ENCODE data around the gene NFKB1.

NFKB1 gene

GRCh38 chr4:102494603-102495002, 6.6 kb upstream of the NFKB1 start:
- no peak for DNase-seq (ENCODE audit: low read depth)

- no peak for DNase-seq (ENCODE audit: low read depth)
Observed at GRCh38 chr4:102497986-102498385, 3.2 kb upstream of the NFKB1 start.

- DNase-seq (ENCODE audit: low read depth) = no peak
Observed at GRCh38 chr4:102500352-102500695, 835 bp upstream of the NFKB1 start.

DNA sequence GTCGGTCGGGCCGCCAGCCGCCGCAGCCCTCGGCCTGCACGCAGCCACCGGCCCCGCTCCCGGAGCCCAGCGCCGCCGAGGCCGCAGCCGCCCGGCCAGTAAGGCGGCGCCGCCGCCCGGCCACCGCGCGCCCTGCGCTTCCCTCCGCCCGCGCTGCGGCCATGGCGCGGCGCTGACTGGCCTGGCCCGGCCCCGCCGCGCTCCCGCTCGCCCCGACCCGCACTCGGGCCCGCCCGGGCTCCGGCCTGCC, 213 bp downstream of the NFKB1 start:
- no peak for DNase-seq (ENCODE audit: low read depth)

GRCh38 chr4:102502543-102502818, 1.3 kb downstream of the NFKB1 start:
- no peak for DNase-seq (ENCODE audit: low read depth)

GRCh38 chr4:102503301-102503746, 2.2 kb downstream of the NFKB1 start:
- no peak for DNase-seq (ENCODE audit: low read depth)

DNA sequence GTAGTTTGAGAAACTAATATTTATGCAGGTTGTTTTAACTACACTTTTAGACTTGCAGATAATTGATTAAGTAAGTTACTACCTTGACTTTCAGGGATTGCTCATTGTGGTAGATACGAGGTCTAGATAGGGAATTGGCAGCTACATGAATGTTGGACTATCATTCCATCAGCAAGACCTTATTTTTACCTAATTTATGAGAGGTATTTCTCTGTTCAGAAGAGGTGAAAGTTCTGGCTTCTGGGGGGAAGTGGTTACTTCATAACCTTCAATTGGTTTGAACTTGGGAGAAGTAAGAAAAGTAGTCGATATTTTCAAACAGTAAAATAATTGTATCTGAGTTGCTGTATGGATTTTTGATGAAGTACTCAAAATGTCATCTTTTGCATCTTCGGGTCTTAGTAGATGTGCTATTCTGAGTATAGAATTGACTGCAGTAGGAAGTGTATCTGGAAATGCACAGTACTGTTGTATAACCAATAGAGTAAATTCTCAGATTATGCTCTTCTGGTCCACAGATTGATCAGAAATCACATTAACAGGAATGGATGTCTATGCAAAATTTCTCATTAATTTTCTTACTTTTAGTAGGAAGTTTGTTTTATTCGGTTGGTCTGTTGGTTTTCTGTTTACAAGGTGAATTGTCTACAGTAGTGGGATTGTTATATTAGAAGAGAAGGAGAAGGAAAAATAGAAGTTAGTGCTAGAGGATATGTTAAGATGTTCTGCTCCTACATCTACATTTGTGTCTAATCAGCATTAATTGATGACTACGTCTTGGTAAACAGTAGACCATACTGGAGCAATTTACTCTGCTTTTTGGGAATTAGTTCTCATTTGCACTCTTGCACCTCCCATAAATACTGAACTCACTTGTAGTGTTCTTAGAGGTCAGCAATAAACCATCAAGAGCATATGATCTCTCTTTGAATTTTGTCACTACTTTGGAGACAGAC, 3.0 kb downstream of the NFKB1 start:
- DNase-seq (ENCODE audit: low read depth) = no peak

GRCh38 chr4:102504941-102505340, 3.8 kb downstream of the NFKB1 start:
- DNase-seq (ENCODE audit: low read depth) = no peak

DNA sequence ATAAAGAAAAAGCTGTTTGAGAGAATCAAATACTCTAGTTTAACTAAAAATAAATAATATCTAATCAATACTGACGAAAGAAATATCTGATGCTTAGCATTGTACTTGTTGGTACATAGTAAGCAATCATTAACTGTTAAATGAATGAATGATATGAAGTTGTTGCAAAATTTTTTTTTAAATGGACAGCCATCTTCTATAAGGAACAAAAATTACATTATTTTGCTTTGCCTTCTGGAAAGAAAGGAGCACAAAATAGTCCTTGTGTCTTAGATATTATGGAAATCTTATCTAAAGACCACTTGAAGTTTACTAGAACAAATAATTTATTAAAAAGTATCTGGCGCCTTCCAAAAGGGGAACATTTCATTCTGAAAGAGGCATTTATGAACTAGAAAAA, 4.5 kb downstream of the NFKB1 start:
- DNase-seq (ENCODE audit: low read depth) = no peak

- DNase-seq (ENCODE audit: low read depth) = no peak
Observed at GRCh38 chr4:102506523-102506922, 5.4 kb downstream of the NFKB1 start.

GRCh38 chr4:102511830-102512605, 10.9 kb downstream of the NFKB1 start:
- no peak for DNase-seq (ENCODE audit: low read depth)

- DNase-seq (ENCODE audit: low read depth) = no peak
Observed at GRCh38 chr4:102514298-102514964, 13.3 kb downstream of the NFKB1 start.

- DNase-seq (ENCODE audit: low read depth) = no peak
Observed at GRCh38 chr4:102517753-102518152, 16.6 kb downstream of the NFKB1 start.

GRCh38 chr4:102518703-102519131, 17.6 kb downstream of the NFKB1 start:
- no peak for DNase-seq (ENCODE audit: low read depth)

DNA sequence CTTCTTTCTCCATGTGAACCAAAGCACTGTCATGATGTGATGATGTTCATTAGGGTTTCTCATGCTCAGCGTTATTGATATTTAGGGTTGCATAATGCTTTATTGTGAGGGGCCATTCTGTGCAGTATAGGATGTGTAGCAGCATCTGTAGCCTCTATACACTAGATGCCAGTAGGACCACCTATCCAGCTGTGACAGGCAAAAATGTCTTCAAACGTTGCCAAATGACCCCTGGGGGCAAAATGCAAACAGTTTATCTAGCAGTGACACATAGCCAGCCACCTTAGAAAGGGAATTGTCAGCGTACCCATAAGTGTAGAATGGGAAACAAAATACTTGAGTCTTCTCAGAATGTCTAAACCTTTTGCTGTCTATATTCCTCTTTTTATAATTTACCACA, 18.8 kb downstream of the NFKB1 start:
- no peak for DNase-seq (ENCODE audit: low read depth)

- no peak for DNase-seq (ENCODE audit: low read depth)
Observed at GRCh38 chr4:102521570-102521969, 20.4 kb downstream of the NFKB1 start.

DNA sequence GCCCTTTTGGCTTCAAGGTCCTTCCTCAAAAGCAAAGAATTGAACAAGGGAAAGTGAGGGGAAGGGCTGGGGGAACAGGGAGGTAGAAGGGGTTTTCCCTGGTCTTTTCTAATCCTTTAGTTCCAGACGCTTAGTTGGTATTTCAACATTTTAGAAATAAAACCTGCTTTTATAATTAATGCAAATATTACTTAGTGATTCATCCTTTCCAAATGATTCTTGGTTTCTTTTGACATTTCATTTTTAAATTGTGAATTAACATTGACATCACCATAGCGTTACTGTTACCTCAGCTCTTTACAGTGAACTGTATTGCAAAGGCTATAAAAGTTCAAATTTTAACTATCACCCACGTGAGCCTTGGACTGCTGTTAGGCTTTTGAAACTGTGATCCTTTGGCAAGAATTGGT, 20.9 kb downstream of the NFKB1 start:
- DNase-seq (ENCODE audit: low read depth) = no peak

DNA sequence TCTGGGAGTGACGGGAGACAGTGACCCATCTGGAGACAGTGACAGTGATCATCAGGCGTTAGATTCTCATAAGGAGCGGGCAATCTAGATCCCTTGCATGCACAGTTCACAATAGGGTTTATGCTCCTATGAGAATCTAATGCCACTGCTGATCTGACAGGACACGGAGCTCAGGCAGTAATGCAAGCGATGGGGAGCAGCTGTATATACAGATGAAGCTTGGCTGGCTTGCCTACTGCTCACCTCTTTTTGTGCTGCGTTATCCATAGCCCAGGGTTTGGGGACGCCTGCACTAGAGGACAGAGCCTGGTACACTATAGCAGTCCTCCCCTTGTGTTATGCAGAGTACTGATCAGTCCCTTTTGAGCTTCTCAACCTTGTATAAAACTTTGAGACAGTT, 23.5 kb downstream of the NFKB1 start:
- no peak for DNase-seq (ENCODE audit: low read depth)

DNA sequence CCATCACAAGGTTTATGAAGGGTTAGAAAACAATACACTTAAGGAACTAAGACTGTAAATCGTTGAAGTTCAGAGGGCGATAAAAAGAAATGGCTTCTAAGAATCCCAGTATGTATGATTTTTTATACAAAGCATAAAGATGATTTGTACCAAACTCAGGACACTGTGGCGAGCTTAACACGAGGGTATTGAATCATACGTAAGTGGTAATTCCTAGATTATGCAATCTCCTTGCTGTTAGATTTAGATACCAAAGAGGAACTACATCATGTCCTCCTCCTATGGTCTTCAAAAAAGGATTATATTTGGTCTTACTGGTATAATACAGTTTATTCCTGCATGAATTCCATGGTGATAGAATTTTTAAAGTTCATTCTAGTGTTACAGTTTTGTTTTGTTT, 23.9 kb downstream of the NFKB1 start:
- peak; percentile 89 for DNase-seq (ENCODE audit: low read depth)

DNA sequence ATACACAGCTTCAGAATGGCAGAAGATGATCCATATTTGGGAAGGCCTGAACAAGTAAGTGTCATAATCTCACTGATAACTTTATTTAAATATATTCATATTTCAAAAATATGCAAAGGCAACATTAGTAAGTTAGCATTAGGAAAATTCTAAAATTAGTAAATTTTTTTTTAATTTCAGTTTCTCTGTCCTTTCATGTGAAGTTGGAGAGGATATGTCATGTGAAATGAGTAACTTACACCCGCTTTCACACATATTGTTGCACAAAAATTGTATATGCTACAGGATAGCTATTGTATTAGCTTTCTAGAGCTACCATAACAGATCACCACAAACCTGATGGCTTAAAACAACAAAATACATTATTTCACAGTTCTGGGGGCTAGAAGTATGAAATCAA, 24.3 kb downstream of the NFKB1 start:
- no peak for DNase-seq (ENCODE audit: low read depth)

- no peak for DNase-seq (ENCODE audit: low read depth)
Observed at GRCh38 chr4:102526532-102526931, 25.4 kb downstream of the NFKB1 start.

DNA sequence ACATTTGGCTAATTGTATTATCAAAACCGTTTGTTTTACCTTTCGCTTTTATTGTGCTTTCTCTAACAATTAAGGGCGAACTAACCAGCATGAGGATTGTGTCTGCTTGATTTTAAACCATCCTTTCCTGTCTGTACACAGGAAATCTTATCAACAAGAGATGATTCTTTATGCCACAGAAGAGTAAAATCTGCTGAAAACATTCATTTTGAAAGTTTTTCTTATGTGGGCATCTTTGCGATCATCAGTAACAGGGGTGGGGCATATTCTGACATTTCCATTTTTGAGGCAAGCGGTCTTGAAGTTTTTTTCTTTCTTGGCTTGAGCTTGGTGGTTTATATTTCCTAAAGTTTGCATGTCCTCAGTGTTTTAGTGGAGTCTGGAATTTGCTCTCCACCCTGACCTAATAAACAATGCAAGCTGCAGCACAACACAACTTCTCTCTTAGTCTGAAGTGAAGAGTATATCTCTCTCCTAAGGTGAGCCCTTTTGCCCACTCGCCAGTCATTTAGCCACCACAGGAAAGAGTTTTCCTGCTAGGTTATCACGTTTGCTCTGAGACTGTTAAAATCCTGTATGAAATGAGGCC, 26.6 kb downstream of the NFKB1 start:
- no peak for DNase-seq (ENCODE audit: low read depth)

DNA sequence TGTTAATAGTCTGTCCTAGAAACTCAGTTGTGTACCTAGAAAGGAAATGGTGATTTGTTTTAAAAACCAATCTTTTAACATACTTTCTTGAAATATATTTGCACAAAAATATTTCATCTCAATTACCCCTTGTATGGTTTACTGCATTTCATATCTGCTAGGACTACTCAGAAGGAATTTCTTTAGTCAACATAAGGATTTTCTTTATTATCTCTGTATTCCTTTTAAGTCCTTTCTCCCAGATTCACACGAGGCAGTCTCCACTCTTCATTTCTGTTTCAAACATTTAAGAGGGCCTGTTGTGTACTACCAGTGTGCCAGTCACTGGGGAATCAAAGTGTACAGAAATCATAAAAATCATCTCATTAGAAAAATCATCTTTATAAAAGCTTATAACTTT, 28.8 kb downstream of the NFKB1 start:
- DNase-seq (ENCODE audit: low read depth) = no peak
